Inflammatory macrophage treated with lipopolysaccharide for 1 hour (primary cell): ENCODE data around the gene MYO6.

Experiments
- DNase-seq, 2 donors: peaks; one replicate each; pipeline ENCODE4 v3.0.0-alpha.2; 2020 to 2022

Gene MYO6

GRCh38 chr6:75968143-75968542 lies 219.1 kb downstream of the MYO6 start:
- no peak for DNase-seq
